Activated T-cell treated with anti-CD3 and anti-CD28 coated beads for 24 hours (primary cell): Measurements from ENCODE around the gene AP1S2.

Source experiments
- DNase-seq: peaks from one replicate; pipeline ENCODE4 v3.0.0-alpha.2; 2020; ENCODE audit warnings: low read depth

The AP1S2 gene

GRCh38 chrX:15812192-15812938 lies 42.2 kb downstream of the AP1S2 start:
- no peak for DNase-seq

GRCh38 chrX:15808254-15808653 lies 46.4 kb downstream of the AP1S2 start:
- no peak for DNase-seq

- no peak for DNase-seq
Observed at GRCh38 chrX:15804563-15804962, 50.0 kb downstream of the AP1S2 start.

- DNase-seq: no peak
Observed at GRCh38 chrX:15797707-15798106, 56.9 kb downstream of the AP1S2 start.

GRCh38 chrX:15790769-15791290 lies 63.8 kb downstream of the AP1S2 start:
- no peak for DNase-seq

GRCh38 chrX:15789979-15790768 lies 64.4 kb downstream of the AP1S2 start, which contains the start of gene ZRSR2:
TSS of gene ZRSR2 (plus strand) at chrX:15790484. CDS start at chrX:15790496, 12 bp downstream.
- DNase-seq: peak; percentile 79

- no peak for DNase-seq
Observed at GRCh38 chrX:15786915-15787314, 67.7 kb downstream of the AP1S2 start.

GRCh38 chrX:15785176-15785750 lies 69.3 kb downstream of the AP1S2 start:
- DNase-seq: no peak

GRCh38 chrX:15781961-15782699 lies 72.5 kb downstream of the AP1S2 start:
- no peak for DNase-seq
